SK-N-SH (cell line): ENCODE measurements around the gene RARB. TPM values are rescaled to one million over a fixed set of nuclear protein-coding genes. Genes with fewer than 3 reads are reported as not detected.

Source experiments
- CTCF ChIA-PET: fragments of 300-600, 350-600 bp; formaldehyde crosslinking; extraction: SDS; loops from one replicate; lab custom pipeline; 2021; lab: Yijun Ruan, JAX
- POLR2A ChIA-PET: fragments of 350-600 bp; sonication (Branson Sonifier 250); formaldehyde crosslinking; extraction: SDS; loops from one replicate; lab custom pipeline; 2020; ENCODE audit warnings: antibody characterized with exemption, inconsistent platforms; lab: Yijun Ruan, JAX
- DNase-seq: peaks from one replicate; pipeline ENCODE4 v3.0.0; 2012
- H2AFZ ChIP-seq: fragments of 200-600 bp; sonication (generic); 2 replicates; pipeline ENCODE4 v1.8.1; 2016; ENCODE audit warnings: antibody characterized with exemption, mild to moderate bottlenecking, low read depth
- H3F3A ChIP-seq: fragments of 200-600 bp; sonication (generic); replicated peaks from 2 replicates; pipeline ENCODE3; 2016; ENCODE audit warnings: antibody characterized with exemption, mild to moderate bottlenecking; ENCODE audit not compliant: insufficient read depth
- H3K27ac ChIP-seq, 2 experiments: fragments of 200-500 bp in 1 of 2; fragments of 200-600 bp in 1 of 2; sonication (Bioruptor generic) in 1 of 2; sonication (generic), shearing (Covaris generic) in 1 of 2; 2 replicates each; pipeline versions ENCODE4 v1.5.1 to v1.6.1; 2014 to 2016; ENCODE audit warnings: low read depth in 2 of 2, inconsistent platforms in 1 of 2, low read length in 1 of 2, mild to moderate bottlenecking in 1 of 2, mixed read lengths in 1 of 2
- H3K27me3 ChIP-seq: fragments of 200-600 bp; sonication (generic), shearing (Covaris generic); 2 replicates; pipeline ENCODE4 v1.6.1; 2016; ENCODE audit warnings: mixed run types; ENCODE audit not compliant: insufficient read depth
- H3K36me3 ChIP-seq, 2 experiments: fragments of 200-500 bp in 1 of 2; fragments of 200-600 bp in 1 of 2; sonication (Bioruptor generic) in 1 of 2; sonication (generic) in 1 of 2; replicated peaks in 1 of 2; 2 replicates each; pipeline versions ENCODE3 to v1.5.1; 2014 to 2016; ENCODE audit warnings: low read length in 1 of 2, mild to moderate bottlenecking in 1 of 2; ENCODE audit not compliant: insufficient read depth in 2 of 2, control insufficient read depth in 1 of 2
- H3K4me1 ChIP-seq, 2 experiments: fragments of 200-500 bp in 1 of 2; fragments of 200-600 bp in 1 of 2; sonication (Bioruptor generic) in 1 of 2; sonication (generic), shearing (Covaris generic) in 1 of 2; 2 replicates each; pipeline versions ENCODE4 v1.5.1 to v1.6.1; 2014 to 2016; ENCODE audit warnings: low read depth in 1 of 2, low read length in 1 of 2, mixed run types in 1 of 2; ENCODE audit not compliant: insufficient read depth in 2 of 2, control insufficient read depth in 1 of 2
- H3K4me2 ChIP-seq: fragments of 200-600 bp; sonication (generic), shearing (Covaris generic); 2 replicates; pipeline ENCODE4 v1.6.1; 2017; ENCODE audit warnings: mixed run types
- H3K4me3 ChIP-seq, 2 experiments: fragments of 200-500 bp in 1 of 2; fragments of 200-600 bp in 1 of 2; sonication (Bioruptor generic) in 1 of 2; sonication (generic), shearing (Covaris generic) in 1 of 2; 2 replicates each; pipeline versions ENCODE4 v1.5.1 to v1.8.1; 2014 to 2016; ENCODE audit warnings: low read depth in 2 of 2, inconsistent platforms in 1 of 2, low read length in 1 of 2, mild to moderate bottlenecking in 1 of 2, mixed read lengths in 1 of 2, moderate library complexity in 1 of 2
- H3K79me2 ChIP-seq: fragments of 200-600 bp; sonication (generic); 2 replicates; pipeline ENCODE4 v1.8.1; 2017; ENCODE audit warnings: mild to moderate bottlenecking; ENCODE audit not compliant: insufficient read depth
- H3K9ac ChIP-seq: fragments of 200-600 bp; sonication (generic); 2 replicates; pipeline ENCODE4 v1.6.1; 2017; ENCODE audit warnings: mixed run types
- H3K9me2 ChIP-seq: fragments of 200-600 bp; sonication (generic); 2 replicates; pipeline ENCODE4 v1.6.1; 2017; ENCODE audit warnings: mixed run types
- H3K9me3 ChIP-seq: fragments of 200-600 bp; sonication (generic); 2 replicates; pipeline ENCODE4 v1.6.1; 2017; ENCODE audit warnings: mixed run types, mild to moderate bottlenecking, moderate library complexity
- H4K20me1 ChIP-seq: fragments of 200-600 bp; sonication (generic); 2 replicates; pipeline ENCODE4 v1.6.1; 2017; ENCODE audit warnings: mild to moderate bottlenecking, mixed run types; ENCODE audit not compliant: insufficient read depth
- CHD2 ChIP-seq: fragments of 150-350 bp; IDR thresholded peaks from 2 replicates; pipeline ENCODE4 v1.6.1; 2018; ENCODE audit warnings: low read length; ENCODE audit not compliant: partially characterized antibody
- EP300 ChIP-seq, 2 experiments: IDR thresholded peaks; 2 replicates each; pipeline versions ENCODE4 v1.4.0 to v1.6.1; 2012; ENCODE audit warnings: borderline replicate concordance in 1 of 2, low read depth in 1 of 2, low read length in 1 of 2
- EZH2phosphoT487 ChIP-seq: fragments of 200-600 bp; sonication (generic); IDR thresholded peaks from 2 replicates; pipeline ENCODE4 v1.6.1; 2017; ENCODE audit warnings: low read depth, mixed run types, mild to moderate bottlenecking, antibody characterized with exemption, moderate library complexity, borderline replicate concordance
- FOXJ3 ChIP-seq: sonication (generic); formaldehyde crosslinking; IDR thresholded peaks from 2 replicates; pipeline ENCODE4 v1.5.1; 2020; ENCODE audit warnings: mild to moderate bottlenecking, missing genetic modification reagents
- FOXM1 ChIP-seq: IDR thresholded peaks from 2 replicates; pipeline ENCODE4 v1.4.0; 2012; ENCODE audit warnings: low read depth, mild to moderate bottlenecking
- MEF2A ChIP-seq: IDR thresholded peaks from 2 replicates; pipeline ENCODE4 v1.4.0; 2012; ENCODE audit warnings: low read depth, borderline replicate concordance
- MXI1 ChIP-seq: IDR thresholded peaks from 2 replicates; pipeline ENCODE4 v1.6.1; 2012; ENCODE audit warnings: mild to moderate bottlenecking, low read depth, low read length, improper control_type of control experiment
- NFIC ChIP-seq: IDR thresholded peaks from 2 replicates; pipeline ENCODE4 v1.4.0; 2012; ENCODE audit warnings: borderline replicate concordance
- POLR2AphosphoS5 ChIP-seq: IDR thresholded peaks from 2 replicates; pipeline ENCODE4 v1.6.1; 2012; ENCODE audit warnings: low read depth, low read length
- RAD21 ChIP-seq: IDR thresholded peaks from 2 replicates; pipeline ENCODE4 v1.6.1; 2012; ENCODE audit warnings: mild to moderate bottlenecking, low read length
- RFX5 ChIP-seq: IDR thresholded peaks from 2 replicates; pipeline ENCODE4 v1.6.1; 2012; ENCODE audit warnings: mild to moderate bottlenecking, improper control_type of control experiment, low read length
- RXRA ChIP-seq: IDR thresholded peaks from 2 replicates; pipeline ENCODE4 v1.4.0; 2012; ENCODE audit warnings: low read depth, mild to moderate bottlenecking, borderline replicate concordance
- SIN3A ChIP-seq: IDR thresholded peaks from 2 replicates; pipeline ENCODE4 v1.6.1; 2012; ENCODE audit warnings: low read depth, mild to moderate bottlenecking, low read length, moderate library complexity, borderline replicate concordance
- SMC3 ChIP-seq: IDR thresholded peaks from 2 replicates; pipeline ENCODE4 v1.6.1; 2012; ENCODE audit warnings: low read depth, low read length, improper control_type of control experiment
- YY1 ChIP-seq: IDR thresholded peaks from 2 replicates; pipeline ENCODE4 v1.4.0; 2012; ENCODE audit warnings: low read depth, mild to moderate bottlenecking
- WGBS: methylation state at CpG from one replicate; pipeline ENCODE4 v1.1.6; 2017; ENCODE audit warnings: low lambda C conversion rate; 5-methylcytosine and 5-hydroxymethylcytosine counted together
- polyA plus RNA-seq, 3 experiments: library from polyadenylated mRNA; depleted of rRNA; stranded (reverse); fragments of >200 nt; gene quantifications; 2 replicates each; pipeline ENCODE4 v1.2.3, GENCODE V29; 2012
- TF ChIP-seq, protein P1 (sequence below): fragments of 200-600 bp; sonication (generic); IDR thresholded peaks from 2 replicates; pipeline ENCODE4 v1.6.1; 2017; ENCODE audit warnings: antibody characterized with exemption, mild to moderate bottlenecking, moderate library complexity
- TF ChIP-seq, protein P2 (sequence below): fragments of 150-350 bp; IDR thresholded peaks from 2 replicates; pipeline ENCODE4 v1.6.1; 2016; ENCODE audit warnings: mild to moderate bottlenecking, low read depth, low read length

The RARB gene
- polyA plus RNA-seq, 1 of the 3 experiments (the other 2 are of a cell fraction): 10.7 TPM

DNA sequence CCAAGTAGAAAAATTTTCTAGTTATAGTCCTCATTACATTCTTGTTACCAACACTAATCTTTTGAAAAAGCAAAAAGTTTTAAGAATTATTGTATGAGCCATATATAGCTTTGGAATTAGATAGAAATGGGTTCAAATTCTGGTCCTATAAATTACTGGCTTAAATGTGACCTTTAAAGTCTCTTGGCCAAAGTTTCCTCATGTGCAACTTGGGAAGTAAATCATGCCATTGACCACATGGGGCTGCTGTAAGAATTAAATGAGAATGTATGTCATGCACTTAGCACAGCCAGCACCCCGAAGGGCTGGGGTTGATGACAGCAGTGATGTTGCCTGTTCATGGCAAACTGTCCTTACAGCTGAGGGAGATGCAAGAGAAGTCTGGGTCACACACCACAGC, 128.4 kb downstream of the RARB start:
- Histone ChIP-seq H3K79me2 (0 out of 2 replicates have a peak, but pooled peaks cover 2% of the 10 kb centered on the region), H3K9me3 (no peaks in the 10 kb centered on the region), H2AFZ (no peak overlapping the region), H3K27ac (no peak overlapping the region), H3K4me3 (no peak overlapping the region), H3K9me2 (no peaks in the 10 kb centered on the region), H3K27me3 (no peaks in the 10 kb centered on the region), H3F3A (peaks cover 4% of the 10 kb centered on the region), H3K36me3 (no peaks in the 10 kb centered on the region), H3K9ac (no peak overlapping the region)
- WGBS: 89% methylated on average over 1 of the region's 1 CpG
- POLR2A ChIA-PET: no interaction called here
- no peak for DNase-seq
- TF ChIP-seq MEF2A: no peak
- TF ChIP-seq, protein P1, sequence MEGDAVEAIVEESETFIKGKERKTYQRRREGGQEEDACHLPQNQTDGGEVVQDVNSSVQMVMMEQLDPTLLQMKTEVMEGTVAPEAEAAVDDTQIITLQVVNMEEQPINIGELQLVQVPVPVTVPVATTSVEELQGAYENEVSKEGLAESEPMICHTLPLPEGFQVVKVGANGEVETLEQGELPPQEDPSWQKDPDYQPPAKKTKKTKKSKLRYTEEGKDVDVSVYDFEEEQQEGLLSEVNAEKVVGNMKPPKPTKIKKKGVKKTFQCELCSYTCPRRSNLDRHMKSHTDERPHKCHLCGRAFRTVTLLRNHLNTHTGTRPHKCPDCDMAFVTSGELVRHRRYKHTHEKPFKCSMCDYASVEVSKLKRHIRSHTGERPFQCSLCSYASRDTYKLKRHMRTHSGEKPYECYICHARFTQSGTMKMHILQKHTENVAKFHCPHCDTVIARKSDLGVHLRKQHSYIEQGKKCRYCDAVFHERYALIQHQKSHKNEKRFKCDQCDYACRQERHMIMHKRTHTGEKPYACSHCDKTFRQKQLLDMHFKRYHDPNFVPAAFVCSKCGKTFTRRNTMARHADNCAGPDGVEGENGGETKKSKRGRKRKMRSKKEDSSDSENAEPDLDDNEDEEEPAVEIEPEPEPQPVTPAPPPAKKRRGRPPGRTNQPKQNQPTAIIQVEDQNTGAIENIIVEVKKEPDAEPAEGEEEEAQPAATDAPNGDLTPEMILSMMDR: peak; percentile 16; the same call in 1 of the 2 replicates
- TF ChIP-seq, all 33 proteins: peak for 1
- Histone ChIP-seq H3K4me1 (peaks cover 0 to 5% of the 10 kb centered on the region in 2 experiments; a peak in 2 of 4 replicates), H4K20me1 (no peaks in the 10 kb centered on the region), H3K4me2 (no peak overlapping the region)
- CTCF ChIA-PET: interaction anchor here (1.2 kb wide), 1 partner anchor 37 kb away, joined by 3 read pairs; no protein-coding TSS in a partner anchor

DNA sequence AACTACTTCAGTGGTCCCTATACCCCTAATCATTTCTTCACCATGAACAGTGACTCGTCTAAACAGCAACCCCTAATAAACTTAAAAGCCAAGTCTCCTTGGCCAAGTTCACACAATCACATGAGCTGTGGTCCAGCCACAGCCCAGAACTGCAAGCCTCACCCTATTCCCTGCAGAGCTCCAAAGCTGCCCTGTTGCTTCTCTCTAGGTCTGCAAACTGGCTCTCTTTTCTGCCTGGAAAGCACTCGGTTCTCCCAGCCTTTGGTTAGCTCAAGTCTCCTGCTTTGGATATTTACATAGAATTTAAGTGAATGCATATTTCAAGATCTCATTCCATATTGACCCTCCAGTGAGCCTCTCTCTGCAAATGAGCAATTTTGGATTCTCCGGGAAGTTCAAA, 129.6 kb downstream of the RARB start:
- 89% methylated on average over 3 of the region's 3 CpGs for WGBS
- Histone ChIP-seq H2AFZ (no peak overlapping the region), H3K4me2 (no peak overlapping the region), H4K20me1 (no peaks in the 10 kb centered on the region), H3K79me2 (peaks cover under 1% of the 10 kb centered on the region; the same call in 1 of the 2 replicates), H3K27me3 (no peaks in the 10 kb centered on the region), H3K36me3 (no peaks in the 10 kb centered on the region), H3K27ac (no peak overlapping the region), H3K9ac (no peak overlapping the region), H3K9me2 (no peaks in the 10 kb centered on the region), H3K4me1 (peaks cover 0 to 5% of the 10 kb centered on the region in 2 experiments; a peak in 2 of 4 replicates)
- POLR2A ChIA-PET: no interaction called here
- TF ChIP-seq RAD21 (no peak), EP300 (IDR thresholded peaks at IDR 0.05; ENCODE audit: borderline replicate concordance in 1 of 2, low read depth in 1 of 2, low read length in 1 of 2) (no peak), MEF2A (no peak), FOXJ3 (no peak), SMC3 (no peak), POLR2AphosphoS5 (no peak), FOXM1 (no peak), YY1 (no peak), RXRA (no peak), NFIC (no peak), MXI1 (no peak), RFX5 (no peak), CHD2 (no peak), SIN3A (no peak), EZH2phosphoT487 (no peak)
- TF ChIP-seq, protein P1: no peak
- TF ChIP-seq, protein P2, sequence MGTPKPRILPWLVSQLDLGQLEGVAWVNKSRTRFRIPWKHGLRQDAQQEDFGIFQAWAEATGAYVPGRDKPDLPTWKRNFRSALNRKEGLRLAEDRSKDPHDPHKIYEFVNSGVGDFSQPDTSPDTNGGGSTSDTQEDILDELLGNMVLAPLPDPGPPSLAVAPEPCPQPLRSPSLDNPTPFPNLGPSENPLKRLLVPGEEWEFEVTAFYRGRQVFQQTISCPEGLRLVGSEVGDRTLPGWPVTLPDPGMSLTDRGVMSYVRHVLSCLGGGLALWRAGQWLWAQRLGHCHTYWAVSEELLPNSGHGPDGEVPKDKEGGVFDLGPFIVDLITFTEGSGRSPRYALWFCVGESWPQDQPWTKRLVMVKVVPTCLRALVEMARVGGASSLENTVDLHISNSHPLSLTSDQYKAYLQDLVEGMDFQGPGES: no peak
- TF ChIP-seq, all 33 proteins: peak for 0
- DNase-seq: no peak
- no peaks in the 10 kb centered on the region for H3K9me3 ChIP-seq
- CTCF ChIA-PET: interaction anchor here (1.0 to 1.6 kb wide), 2 partner anchors 9 to 26 kb away, joined by 3 read pairs; no protein-coding TSS in a partner anchor
- no peak overlapping the region for H3K4me3 ChIP-seq
- peaks cover 4% of the 10 kb centered on the region for H3F3A ChIP-seq
